HepG2 (cell line): ENCODE results near the gene ZNG1A. TPM values are rescaled to one million over a fixed set of nuclear protein-coding genes. Genes with fewer than 3 reads are reported as not detected.

Experiments
- FOXC1 ChIP-seq: sonication (generic); formaldehyde crosslinking; IDR thresholded peaks from 2 replicates; pipeline ENCODE4 v1.8.0; 2022; ENCODE audit warnings: mild to moderate bottlenecking, missing genetic modification reagents, borderline replicate concordance
- KDM3A ChIP-seq: IDR thresholded peaks from 2 replicates; pipeline ENCODE4 v1.6.1; 2018; ENCODE audit warnings: low read depth, missing compliant biosample characterization
- PRDM10 ChIP-seq: sonication (generic); formaldehyde crosslinking; IDR thresholded peaks from 2 replicates; pipeline ENCODE4 v1.4.0; 2020; ENCODE audit warnings: low read depth, missing genetic modification reagents
- RARA ChIP-seq: IDR thresholded peaks from 2 replicates; pipeline ENCODE4 v1.6.1; 2016; ENCODE audit warnings: missing genetic modification reagents, missing compliant biosample characterization
- SIN3B ChIP-seq: fragments of 150-350 bp; IDR thresholded peaks from 2 replicates; pipeline ENCODE4 v1.6.1; 2014; ENCODE audit warnings: low read length
- TSC22D2 ChIP-seq: sonication (generic); formaldehyde crosslinking; IDR thresholded peaks from 2 replicates; pipeline ENCODE4 v1.5.1; 2020; ENCODE audit warnings: missing genetic modification reagents, mild to moderate bottlenecking, borderline replicate concordance
- ZMAT3 ChIP-seq: sonication (generic); formaldehyde crosslinking; conservative IDR thresholded peaks from 2 replicates; pipeline ENCODE4 v1.7.0; 2021; ENCODE audit warnings: missing genetic modification reagents
- ZMYM3 ChIP-seq: sonication (generic); formaldehyde crosslinking; IDR thresholded peaks from 2 replicates; pipeline ENCODE4 v1.5.1; 2020; ENCODE audit warnings: mild to moderate bottlenecking, missing genetic modification reagents
- ZNF33B ChIP-seq: sonication (generic); formaldehyde crosslinking; IDR thresholded peaks from 2 replicates; pipeline ENCODE4 v1.5.1; 2020; ENCODE audit warnings: mild to moderate bottlenecking, missing genetic modification reagents
- ZNF407 ChIP-seq: sonication (generic); formaldehyde crosslinking; IDR thresholded peaks from one replicate; pipeline ENCODE4 v1.5.1; 2020; ENCODE audit warnings: mild to moderate bottlenecking, missing genetic modification reagents; ENCODE audit errors: not compliant biosample characterization
- ZNF572 ChIP-seq: sonication (generic); formaldehyde crosslinking; IDR thresholded peaks from 2 replicates; pipeline ENCODE4 v1.5.1; 2020; ENCODE audit warnings: mild to moderate bottlenecking, missing genetic modification reagents
- polyA plus RNA-seq, 8 experiments: library from polyadenylated mRNA; depleted of rRNA in 3 of 8; stranded (reverse) in 7 of 8; unstranded in 1 of 8; fragments of >200 nt; fragmentation: Illumina TruSeq in 4 of 8; extraction: Trizol in 4 of 8; gene quantifications; 2 replicates each; pipeline versions ENCODE4 v1.2.1 to v1.2.3, GENCODE V29; 2011 to 2016; ENCODE audit warnings: low read depth in 4 of 8, missing spikeins in 1 of 8, mixed read lengths in 1 of 8; ENCODE audit not compliant: insufficient read depth in 1 of 8
- total RNA-seq, 5 experiments: library from RNA; depleted of rRNA; stranded (reverse); fragments of >200 nt; fragmentation: Illumina TruSeq; extraction: Trizol; gene quantifications; 2 replicates each; pipeline ENCODE4 v1.2.3, GENCODE V29; 2016; ENCODE audit warnings: low read depth in 1 of 5

Gene ZNG1A
- total and polyA plus RNA-seq, 2 of the 13 experiments (the other 11 are each of a cell fraction or from before 2014, with no cell fraction given), result 28.6 to 90.6 TPM

DNA sequence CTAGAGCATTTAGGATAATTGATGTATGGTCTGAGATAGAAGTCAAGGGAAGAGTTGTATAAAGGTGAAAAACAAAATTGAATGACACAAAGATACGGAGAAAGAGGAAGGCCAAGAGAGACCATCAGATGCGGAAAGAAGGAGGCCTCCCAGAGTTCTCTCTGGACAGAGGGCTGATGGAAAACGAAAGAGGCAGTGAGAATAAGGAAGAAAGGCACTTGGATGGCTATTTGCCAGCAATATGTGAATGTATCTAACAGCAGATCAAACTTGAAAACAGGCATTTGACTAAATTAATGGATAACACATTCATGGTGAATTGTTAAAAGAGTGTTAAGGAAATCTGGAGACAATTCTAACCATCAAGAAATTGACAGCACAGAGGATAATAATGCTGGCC, 33.4 kb upstream of the ZNG1A start (continued):
- no peak for TF ChIP-seq ZNF407 (CRISPR knock-in tag)
- TF ChIP-seq RARA, result no peak
- TF ChIP-seq TSC22D2, result no peak
- no peak for TF ChIP-seq PRDM10 (CRISPR knock-in tag)
- no peak for TF ChIP-seq FOXC1 (CRISPR knock-in tag)
- TF ChIP-seq SIN3B, result no peak
- no peak for TF ChIP-seq ZMAT3 (CRISPR knock-in tag)
- no peak for TF ChIP-seq ZNF33B (CRISPR knock-in tag)
- no peak for TF ChIP-seq KDM3A (CRISPR knock-in tag)
- no peak for TF ChIP-seq ZNF572 (CRISPR knock-in tag)
- no peak for TF ChIP-seq ZMYM3 (CRISPR knock-in tag)
